GM18867 (cell line): Measurements from ENCODE around the gene SMARCA2.

Experiments used
- ATAC-seq: cut with Tn5 transposase; IDR thresholded peaks from one replicate; pipeline ENCODE4 v1.9.1; 2021; ENCODE audit warnings: mild to moderate bottlenecking, moderate library complexity; ENCODE audit not compliant: unreplicated experiment

SMARCA2 gene

DNA sequence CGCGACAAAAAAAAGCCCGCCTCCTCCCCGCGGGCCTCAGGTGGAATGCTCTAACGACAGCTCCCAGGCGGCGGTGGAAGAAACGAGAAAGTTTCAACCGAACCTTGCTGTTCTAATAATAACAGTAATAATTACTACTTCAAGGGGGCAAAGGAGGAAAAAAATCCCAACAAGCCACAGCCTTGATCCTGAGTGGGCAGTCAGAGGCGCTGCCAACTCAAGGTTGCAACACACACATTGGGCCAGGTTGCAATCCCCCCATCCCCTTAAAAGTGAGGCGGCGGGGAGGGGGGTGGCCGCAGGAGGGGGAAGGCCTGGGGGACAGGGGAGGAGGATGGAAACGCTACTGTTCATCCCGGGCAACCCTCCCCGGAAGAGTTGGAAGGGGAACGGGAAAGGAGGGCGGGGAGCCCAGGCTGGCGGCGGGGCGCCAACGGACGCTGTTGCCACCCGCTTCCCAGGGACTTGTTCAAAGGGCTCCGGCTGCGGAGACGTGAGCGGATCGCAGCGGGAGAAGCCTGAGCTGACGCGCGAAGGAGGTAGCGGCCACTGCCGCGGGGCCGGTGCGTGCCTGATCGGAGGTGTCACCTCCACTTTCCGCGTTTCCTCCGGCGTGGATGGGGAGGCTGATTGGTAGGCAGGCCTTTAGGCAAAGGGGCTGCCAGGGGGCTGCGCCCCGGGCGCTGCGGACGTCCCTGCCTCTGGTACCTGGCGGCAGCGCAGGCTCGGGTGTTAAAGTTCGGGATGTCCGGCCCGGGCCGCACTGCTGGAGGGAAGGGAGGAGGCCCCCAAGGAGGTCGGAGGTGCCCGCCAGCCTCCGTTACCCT, 647 bp downstream of the SMARCA2 start:
- no peak for ATAC-seq

DNA sequence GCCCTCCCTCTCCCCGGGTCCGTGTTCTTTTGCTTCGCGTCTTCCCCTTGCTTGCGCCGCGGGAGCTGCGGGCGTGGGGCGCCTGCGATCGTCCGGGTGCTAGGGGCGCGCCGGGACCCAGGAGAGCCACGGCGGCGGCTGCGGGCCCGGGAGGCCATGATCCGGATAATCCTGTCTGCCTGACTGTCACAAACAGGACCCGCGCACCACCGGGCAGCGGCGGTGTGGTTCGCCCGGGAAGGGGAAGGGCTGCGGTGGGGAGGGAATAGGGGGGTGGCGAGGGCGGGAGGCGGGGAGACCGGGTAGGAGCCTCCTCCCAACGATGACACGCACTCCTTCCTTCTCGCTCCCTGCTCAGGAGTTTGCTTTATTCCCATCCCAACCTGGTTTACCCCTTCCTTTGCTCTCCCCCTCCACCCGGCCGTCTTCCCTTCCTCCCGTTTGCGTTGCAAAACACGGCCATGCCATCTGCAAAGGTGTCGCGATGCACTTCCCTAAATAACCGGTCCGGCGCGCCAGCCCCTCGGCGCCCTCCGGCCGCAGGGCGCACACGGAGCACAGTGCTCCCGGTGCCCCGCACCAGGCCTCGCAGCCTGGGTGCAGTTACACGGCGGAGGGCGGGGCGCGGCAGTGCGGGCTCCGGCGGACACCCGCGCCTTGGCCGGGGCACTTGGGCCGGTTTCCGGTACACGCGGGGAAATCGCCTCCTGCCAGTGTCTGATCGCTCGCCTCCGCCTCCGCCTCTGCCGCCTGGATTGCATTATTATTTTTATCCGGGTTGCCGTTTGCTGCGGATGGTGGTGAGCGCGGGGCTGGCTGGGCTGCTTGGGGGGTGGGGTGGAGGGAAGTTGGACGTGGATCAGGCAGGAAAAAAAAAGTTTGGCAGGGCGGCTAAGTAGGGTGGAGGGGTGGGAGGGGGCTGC, 1.5 kb downstream of the SMARCA2 start:
- ATAC-seq, result no peak

DNA sequence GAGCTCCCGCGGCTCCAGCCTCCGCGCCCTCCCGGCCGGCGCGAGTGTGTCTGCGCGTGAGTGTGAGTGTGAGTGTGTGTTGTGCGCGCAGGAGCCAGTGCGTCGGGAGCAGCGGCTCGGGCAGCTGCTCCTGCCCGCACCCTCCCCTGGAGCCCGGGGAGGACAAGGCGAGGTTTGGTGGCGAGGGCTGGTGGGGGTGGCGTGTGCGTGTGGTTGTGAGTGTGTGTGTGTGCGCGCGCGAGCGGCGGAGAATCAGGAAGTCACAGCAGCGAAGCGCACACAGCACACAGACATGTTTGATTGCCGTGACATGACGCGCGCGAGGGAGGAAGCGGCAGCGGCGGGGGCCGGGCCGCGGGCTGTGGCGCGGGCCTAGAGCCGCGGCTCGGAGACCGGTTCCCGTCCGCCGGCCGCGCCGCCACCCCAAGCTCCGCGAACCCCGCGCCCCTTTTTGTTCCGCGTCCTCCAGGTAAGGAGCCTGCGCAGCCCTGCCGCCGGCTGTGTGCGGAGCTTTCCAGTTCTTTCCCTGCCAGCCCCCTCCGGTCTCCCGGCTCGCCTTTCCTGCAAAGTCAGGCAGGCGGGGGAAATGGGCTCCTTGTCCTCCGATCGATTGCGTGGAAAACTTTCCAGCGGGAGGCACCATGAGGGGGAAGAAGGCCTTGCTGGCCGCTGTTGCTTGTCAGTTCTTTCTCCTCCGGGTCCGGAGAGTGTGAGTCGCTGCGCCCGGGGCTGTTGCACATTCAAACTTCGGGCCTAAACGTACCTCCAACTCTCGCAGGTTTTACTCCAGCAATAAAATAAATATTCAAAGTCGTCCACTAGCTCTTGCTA, 2.4 kb downstream of the SMARCA2 start:
- peak; percentile 39 for ATAC-seq

DNA sequence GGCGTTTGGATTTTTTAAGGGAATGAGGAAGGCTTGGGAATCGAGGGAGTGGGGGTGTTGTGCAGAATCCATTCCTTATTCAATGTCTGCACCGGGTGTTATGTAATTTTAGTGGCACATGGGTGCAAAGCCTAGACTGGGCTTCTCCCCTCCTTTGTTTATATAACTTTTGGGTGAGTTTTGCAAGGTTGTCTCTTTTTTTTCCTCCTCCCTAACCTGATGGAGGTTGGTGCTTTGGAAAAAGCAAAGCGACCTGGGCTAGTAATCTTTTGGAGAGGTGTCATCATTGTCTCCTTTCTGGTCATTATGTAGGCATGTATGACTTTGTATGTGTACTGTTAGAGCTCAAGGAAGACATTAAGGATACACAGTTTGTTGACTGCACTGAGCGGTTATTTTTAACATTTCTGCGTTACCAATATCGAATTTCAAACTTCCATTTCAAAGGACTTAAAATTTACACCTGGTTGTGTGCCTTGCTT, 3.1 kb downstream of the SMARCA2 start:
- ATAC-seq, result no peak

DNA sequence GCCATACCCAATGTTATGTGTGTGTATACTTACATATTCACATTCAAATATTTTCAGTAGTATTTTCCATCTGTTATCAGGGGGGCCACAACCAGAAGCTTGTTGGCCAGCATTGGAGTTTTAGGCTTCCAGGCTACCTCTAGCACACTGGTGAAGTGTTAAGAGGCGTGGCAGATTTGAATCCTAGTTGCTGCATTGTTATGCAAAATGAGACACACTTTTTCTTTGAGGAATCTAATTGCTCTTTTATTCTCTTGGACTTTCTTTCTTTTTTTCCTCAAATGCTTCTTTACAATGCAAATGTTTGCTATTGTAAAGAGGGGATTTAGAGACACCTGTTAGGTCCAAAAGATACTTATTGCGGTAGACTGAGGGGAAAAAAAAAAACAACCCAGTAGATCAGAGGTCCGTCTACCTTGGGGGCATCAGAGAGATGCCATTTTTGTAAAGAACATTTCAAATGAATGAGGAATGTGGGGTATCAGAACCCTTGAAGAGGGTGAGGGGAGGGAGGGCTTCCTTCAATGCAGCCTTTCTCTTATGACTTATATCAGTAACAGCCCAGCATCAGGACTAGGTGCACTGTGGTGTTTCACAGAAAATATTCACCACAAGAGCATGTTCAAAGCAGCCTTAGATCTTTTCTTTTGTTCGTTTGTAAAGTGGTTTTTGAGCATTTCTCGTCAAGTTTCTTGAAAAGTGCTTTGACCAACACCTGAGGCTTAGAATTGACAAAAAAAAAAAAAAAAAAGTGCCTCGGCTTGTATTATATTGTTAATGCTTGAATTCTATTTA, 3.8 kb downstream of the SMARCA2 start:
- ATAC-seq, result no peak

DNA sequence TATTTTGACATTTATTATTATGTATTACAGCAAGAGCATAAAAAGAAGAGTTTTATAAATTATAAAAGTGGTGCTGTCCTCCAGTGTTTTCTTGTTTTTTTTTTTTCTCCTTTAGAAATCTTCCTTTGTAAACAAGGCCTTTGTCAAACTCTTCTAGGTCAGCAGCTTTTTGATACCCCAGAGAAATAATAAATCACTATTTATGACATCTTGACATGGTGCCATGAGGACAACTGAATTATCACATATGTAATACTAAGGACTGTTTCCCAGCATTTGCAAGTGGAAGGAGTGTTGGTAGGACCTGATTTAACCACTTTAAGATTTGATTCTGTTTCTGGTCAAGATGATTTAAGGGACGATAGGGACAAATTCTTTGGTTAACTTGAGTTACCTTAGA, 4.6 kb downstream of the SMARCA2 start:
- no peak for ATAC-seq

DNA sequence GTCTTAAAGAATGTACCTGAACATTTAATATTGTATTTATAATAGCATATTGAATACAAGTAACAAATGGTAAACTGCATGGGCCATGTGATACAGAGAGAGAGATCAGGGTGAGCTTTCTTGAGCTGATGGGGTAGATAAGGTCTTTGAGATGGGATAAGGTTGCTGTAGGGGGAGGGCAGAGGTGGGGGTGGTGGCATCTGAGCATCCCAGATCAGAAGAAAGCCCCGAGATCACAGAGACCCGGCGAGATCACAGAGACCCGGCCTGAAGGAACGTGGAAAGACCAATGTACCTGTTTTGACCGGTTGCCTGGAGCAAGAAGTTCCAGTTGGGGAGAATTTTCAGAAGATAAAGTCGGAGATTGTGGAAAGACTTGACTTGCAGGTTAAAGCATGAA, 6.6 kb downstream of the SMARCA2 start:
- no peak for ATAC-seq

DNA sequence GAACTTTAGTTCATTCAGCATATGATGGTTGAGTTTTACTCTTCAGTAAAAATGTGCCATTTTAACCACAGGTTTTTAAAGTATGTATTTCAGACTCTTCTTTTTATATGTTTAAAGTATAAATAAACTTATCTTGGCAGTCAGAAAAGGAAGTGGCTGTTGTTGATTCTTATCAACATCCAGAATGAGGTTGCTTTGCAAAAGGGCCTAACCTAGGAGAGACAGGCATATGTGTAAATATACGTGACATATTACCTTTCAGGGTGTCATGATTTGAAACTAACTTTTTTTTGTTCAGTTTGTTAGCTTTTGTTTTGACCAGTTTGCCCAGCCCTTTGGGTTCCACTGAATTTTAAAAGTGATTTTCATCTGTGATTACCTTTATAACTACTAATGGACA, 7.4 kb downstream of the SMARCA2 start:
- ATAC-seq, result no peak

DNA sequence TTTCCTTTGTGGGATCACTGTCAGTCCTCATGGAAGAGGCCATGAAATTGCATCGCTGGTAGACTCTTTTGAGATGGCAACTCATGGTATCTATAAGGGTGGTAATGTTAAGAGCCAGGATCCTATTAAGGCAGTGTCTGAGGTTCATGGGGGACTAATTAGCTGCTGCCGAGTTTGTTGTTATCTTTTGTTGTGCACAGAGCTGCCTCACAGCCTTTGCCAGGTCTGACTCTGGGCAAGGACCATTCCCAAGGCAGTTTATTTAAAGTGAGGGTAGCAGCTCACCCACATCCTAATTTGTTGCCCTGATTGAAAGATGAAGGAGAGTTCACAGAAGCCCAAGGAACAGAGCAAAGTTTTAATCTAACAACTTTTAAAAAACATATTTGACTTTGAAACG, 7.9 kb downstream of the SMARCA2 start:
- no peak for ATAC-seq

DNA sequence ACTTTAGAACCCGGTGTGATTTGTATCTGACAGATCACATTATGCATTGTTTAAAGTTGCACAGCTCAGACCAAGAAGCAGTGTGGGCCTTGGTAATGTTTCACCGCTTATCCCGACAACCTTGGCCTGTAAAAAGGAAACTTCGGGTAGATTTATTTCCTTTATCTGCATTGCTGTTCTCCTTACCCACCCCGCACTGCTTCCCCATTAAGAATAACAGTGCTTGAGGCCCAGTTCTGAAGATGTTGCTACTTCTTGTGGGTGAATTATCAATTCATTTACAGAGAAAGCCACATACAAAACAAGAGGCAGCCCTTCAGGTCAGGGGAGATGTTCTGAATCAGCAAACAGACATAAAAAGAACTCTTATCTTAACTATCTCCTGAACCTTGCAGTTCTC, 8.4 kb downstream of the SMARCA2 start:
- ATAC-seq, result peak; percentile 53

DNA sequence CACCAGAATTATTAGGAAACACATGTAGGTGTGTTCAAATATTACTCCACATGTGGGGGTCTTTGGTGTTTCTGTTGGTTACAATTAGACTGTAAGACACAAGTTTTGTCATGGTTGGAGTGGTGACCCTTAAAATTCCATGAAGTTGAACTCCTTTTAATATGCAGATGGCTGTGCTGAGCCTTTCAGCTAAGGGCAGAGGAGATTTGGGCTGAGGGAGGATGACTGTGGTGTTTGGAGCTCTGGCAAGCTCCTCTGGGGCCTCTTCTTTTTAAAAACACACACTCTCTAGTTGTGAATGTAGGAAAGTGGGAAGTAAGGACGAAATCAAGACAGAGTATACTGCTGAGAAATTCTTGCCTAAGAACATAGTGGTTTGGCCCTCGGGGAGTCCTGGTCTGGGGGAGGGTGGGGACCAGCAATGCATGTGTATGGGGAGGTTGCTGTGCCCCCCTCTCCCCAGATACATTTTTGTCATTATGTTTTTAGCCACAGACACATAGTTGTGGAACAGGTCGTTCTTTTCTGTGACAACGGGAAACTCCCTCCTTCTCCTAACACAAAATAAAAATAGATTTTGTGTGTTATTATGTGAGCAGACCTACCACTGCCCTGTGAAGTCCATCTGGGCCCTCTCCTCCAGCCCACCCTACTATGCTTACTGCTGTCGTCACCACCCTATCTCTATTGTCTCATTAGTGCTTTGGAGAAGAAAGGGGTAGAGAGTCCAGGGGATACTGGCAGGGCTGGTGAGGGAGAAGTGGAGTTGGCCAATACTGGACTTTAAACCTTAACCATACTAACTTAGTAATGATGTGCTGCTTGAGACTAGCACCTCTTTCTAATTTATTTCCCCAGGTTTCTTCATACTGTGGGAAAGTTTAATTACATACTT, 10.0 kb downstream of the SMARCA2 start:
- no peak for ATAC-seq

DNA sequence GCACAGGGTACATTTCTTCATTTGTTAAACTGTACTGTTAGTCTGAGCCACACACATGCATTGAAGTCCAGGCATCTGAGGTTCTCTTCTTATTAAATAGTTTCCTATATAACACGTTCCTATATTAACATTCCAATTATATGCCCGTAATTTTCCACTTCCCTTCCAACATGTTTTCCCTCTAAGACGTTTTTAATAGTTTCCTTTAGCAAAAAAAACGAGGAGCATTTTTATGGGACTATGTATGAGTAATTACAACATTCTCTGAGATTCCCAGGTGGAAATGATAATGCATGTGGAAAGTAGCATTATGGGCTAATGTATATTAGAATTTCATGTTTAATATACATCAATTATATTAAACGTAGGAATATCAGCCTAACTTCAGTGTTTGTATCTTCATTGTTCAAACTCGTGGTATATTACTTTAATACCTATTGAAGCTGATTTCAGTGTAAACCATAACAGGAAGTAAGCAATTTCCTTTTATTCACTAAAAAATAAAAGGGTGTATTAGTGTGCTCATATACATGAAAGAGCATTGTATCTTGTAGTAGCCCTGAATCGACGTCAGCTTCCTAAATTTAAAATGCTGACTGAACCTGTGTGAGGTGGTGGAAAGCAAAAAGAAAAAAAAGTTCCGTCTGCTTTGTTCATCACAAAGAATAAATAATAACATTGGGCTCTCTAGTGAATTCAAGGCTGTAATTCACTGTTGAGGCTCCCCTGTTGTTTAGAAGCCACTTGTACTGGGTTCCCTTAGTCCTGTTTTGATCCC, 11.3 kb downstream of the SMARCA2 start:
- ATAC-seq, result no peak

DNA sequence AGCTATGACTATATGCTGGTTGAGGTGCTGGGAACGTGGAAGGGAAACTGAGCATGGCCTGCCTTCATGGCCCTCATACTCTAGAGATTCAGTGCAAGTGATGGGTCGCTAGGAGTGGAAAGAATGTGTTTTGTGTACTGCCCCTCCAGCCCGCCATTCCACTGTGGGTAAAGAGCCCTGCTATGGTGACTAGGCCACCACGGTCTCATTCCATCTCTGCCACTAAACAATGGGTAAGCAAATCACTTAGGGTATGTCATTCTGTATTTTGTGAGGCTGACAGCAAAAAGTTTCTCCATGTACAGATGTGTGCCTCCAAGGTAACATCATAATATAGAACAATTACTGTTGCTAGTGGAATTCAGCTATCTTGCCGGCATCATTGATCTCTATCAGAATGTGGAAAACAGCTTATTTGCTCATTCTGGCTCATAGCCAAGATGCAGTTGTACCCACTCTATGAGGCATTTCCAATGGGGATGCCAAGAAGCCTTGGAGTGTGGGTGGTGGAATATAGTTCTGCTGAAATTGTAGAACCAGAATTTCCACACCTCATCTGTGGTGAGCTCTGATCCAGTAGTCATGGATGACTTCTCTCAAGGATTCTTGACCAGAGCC, 12.5 kb downstream of the SMARCA2 start:
- no peak for ATAC-seq

DNA sequence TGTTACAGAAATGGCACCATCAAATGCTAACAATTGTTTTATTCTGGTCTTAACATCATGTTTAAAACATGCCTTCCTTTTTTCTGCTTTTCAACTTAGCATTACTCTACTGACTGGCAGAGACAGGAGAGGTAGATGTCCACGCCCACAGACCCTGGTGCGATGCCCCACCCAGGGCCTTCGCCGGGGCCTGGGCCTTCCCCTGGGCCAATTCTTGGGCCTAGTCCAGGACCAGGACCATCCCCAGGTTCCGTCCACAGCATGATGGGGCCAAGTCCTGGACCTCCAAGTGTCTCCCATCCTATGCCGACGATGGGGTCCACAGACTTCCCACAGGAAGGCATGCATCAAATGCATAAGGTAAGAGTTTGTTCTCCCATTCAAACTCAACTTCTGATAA, 13.7 kb downstream of the SMARCA2 start:
- no peak for ATAC-seq

DNA sequence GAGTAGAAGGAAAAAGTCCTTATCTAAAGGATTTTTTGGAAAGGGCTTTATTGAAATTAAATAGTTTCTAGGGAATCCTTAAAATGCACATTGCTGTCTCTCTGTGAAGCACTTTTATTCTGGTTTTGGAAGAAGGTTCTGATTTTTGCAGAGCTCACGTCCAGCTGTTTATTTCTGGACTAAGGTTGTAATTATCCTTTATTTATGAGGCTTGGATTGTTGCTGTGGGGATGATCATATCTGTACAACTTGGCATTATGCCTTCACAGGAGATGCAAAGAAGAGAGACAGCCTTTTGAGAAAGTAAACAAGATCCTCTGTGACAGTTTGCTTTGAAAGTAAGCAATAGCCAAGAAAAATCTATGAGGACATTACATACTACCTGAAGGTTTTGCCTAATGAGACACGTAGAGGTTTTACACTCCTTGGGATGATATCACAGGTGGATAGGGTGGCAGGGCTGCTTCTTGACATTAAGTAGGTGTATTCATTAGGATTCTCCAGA, 14.6 kb downstream of the SMARCA2 start:
- ATAC-seq, result no peak

DNA sequence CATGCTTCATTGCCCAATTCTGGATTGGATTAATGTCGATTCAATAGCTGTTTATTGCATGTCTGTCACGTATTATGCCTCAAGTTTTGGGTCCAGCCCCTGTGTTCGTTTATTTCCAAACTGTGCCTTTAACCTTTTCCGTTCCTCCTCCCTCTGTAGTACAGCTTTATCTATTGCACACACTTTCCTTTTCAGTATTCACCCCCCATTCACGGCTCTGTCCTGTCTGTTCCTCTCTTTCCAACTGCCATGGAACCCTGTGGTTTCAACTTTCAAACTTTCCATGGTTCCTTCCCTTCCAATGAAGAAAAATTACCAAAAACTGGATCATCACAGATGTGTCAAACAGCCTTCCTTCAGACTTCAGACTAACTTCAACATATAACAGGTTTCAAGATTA, 17.1 kb downstream of the SMARCA2 start:
- no peak for ATAC-seq

DNA sequence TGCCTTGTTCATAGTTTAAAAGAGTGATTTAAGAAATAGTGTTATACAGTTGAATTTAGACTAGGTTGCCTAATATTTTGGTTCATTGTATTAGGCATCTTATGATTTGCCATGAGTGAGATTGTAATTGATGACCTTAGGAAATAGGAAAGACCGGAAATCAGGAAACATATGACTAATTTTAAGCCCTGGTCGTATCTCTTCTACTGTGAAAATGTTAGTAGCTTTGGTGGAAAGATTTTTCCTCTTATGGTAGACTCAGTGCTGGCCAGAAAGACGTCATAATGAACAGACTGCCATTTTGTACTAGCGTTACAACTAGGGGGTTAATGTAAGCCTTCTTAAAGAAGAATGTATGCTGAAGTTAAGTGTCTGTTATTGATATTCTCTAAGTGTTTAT, 21.7 kb downstream of the SMARCA2 start:
- ATAC-seq, result no peak
